GM12878 (cell line): ENCODE results near the gene LTBP4. TPM values are rescaled to one million over a fixed set of nuclear protein-coding genes. Genes with fewer than 3 reads are reported as not detected.

ENCODE experiments used
- ATF7 ChIP-seq: fragments of 450-650 bp; IDR thresholded peaks from 2 replicates; pipeline ENCODE4 v1.6.1; 2016; ENCODE audit warnings: low read depth, mild to moderate bottlenecking
- BACH1 ChIP-seq: fragments of 450-650 bp; IDR thresholded peaks from 2 replicates; pipeline ENCODE4 v1.6.1; 2017; ENCODE audit warnings: mild to moderate bottlenecking, borderline replicate concordance
- CREB1 ChIP-seq: IDR thresholded peaks from 2 replicates; pipeline ENCODE4 v1.6.1; 2012; ENCODE audit warnings: low read depth, mild to moderate bottlenecking, inconsistent platforms
- CUX1 ChIP-seq: IDR thresholded peaks from 2 replicates; pipeline ENCODE4 v1.6.1; 2012; ENCODE audit warnings: improper control_type of control experiment, low read depth, low read length; ENCODE audit not compliant: insufficient replicate concordance
- FOXM1 ChIP-seq: IDR thresholded peaks from 2 replicates; pipeline ENCODE4 v1.6.1; 2012; ENCODE audit warnings: low read depth, mild to moderate bottlenecking, inconsistent platforms, low read length, moderate library complexity
- KLF5 ChIP-seq: fragments of 450-650 bp; IDR thresholded peaks from 2 replicates; pipeline ENCODE4 v1.6.1; 2014; ENCODE audit warnings: mild to moderate bottlenecking; ENCODE audit not compliant: partially characterized antibody
- MXI1 ChIP-seq: fragments of 150-350 bp; IDR thresholded peaks from 2 replicates; pipeline ENCODE4 v1.6.1; 2011; ENCODE audit warnings: low read depth, mild to moderate bottlenecking, inconsistent platforms, low read length, improper control_type of control experiment
- NR2F1 ChIP-seq: fragments of 450-650 bp; conservative IDR thresholded peaks from 2 replicates; pipeline ENCODE4 v1.6.1; 2017; ENCODE audit warnings: mild to moderate bottlenecking
- PML ChIP-seq: IDR thresholded peaks from 2 replicates; pipeline ENCODE4 v1.6.1; 2012; ENCODE audit warnings: low read length, inconsistent platforms
- POLR2AphosphoS2 ChIP-seq: IDR thresholded peaks from 2 replicates; pipeline ENCODE4 v1.6.1; 2011; ENCODE audit warnings: low read depth, mild to moderate bottlenecking, low read length, improper control_type of control experiment, moderate library complexity
- PRDM15 ChIP-seq: fragments of 450-650 bp; formaldehyde crosslinking; IDR thresholded peaks from 2 replicates; pipeline ENCODE4 v1.4.0; 2020; ENCODE audit warnings: mild to moderate bottlenecking, moderate library complexity
- SMC3 ChIP-seq: IDR thresholded peaks from 2 replicates; pipeline ENCODE4 v1.6.1; 2011; ENCODE audit warnings: low read length, improper control_type of control experiment, borderline replicate concordance
- SP1 ChIP-seq: IDR thresholded peaks from one replicate; pipeline ENCODE4 v1.6.1; 2011; ENCODE audit warnings: low read depth, low read length
- SREBF2 ChIP-seq: IDR thresholded peaks from 2 replicates; pipeline ENCODE4 v1.6.1; 2012; ENCODE audit warnings: mild to moderate bottlenecking, low read length
- SUZ12 ChIP-seq: fragments of 200-600 bp; sonication (generic); IDR thresholded peaks from one replicate; pipeline ENCODE4 v1.6.1; 2018; ENCODE audit warnings: antibody characterized with exemption, mild to moderate bottlenecking; ENCODE audit not compliant: unreplicated experiment
- ZBED1 ChIP-seq: IDR thresholded peaks from 2 replicates; pipeline ENCODE4 v1.6.1; 2016; ENCODE audit warnings: borderline replicate concordance
- ZNF274 ChIP-seq: IDR thresholded peaks from one replicate; pipeline ENCODE4 v1.8.0; 2011; ENCODE audit not compliant: insufficient read length, insufficient read depth
- polyA plus RNA-seq, 11 experiments: library from polyadenylated mRNA; depleted of rRNA in 4 of 11; unstranded in 6 of 11; stranded (reverse) in 5 of 11; fragments of >200 nt; fragmentation: Nextera tagmentation in 4 of 11; fragmentation: Illumina TruSeq in 1 of 11; extraction: Ambion mirVana in 4 of 11; extraction: Trizol in 1 of 11; gene quantifications; 1 replicate in 1 of 11; 2 replicates in 10 of 11; pipeline versions ENCODE4 v1.2.1 to v1.2.3, GENCODE V29; 2011 to 2016; ENCODE audit warnings: inconsistent platforms in 2 of 11, missing spikeins in 2 of 11, low read depth in 1 of 11
- total RNA-seq, 4 experiments: library from RNA; depleted of rRNA in 3 of 4; stranded (reverse); fragments of >200 nt in 3 of 4; fragmentation: Illumina TruSeq in 1 of 4; extraction: Trizol in 1 of 4; gene quantifications; 2 replicates each; pipeline versions ENCODE4 v1.2.1 to v1.2.3, GENCODE V29; 2013 to 2021
- TF ChIP-seq, protein P1 (sequence below): fragments of 450-650 bp; IDR thresholded peaks from 2 replicates; pipeline ENCODE4 v1.6.1; 2017; ENCODE audit warnings: mild to moderate bottlenecking, low read depth, inconsistent platforms; ENCODE audit not compliant: poor library complexity, severe bottlenecking

Gene LTBP4
- total and polyA plus RNA-seq, 10 of the 15 experiments (the other 5 are each of a cell fraction or from before 2014, with no cell fraction given) = 0.09 to 34.6 (median 8.5) TPM; not detected in 1

DNA sequence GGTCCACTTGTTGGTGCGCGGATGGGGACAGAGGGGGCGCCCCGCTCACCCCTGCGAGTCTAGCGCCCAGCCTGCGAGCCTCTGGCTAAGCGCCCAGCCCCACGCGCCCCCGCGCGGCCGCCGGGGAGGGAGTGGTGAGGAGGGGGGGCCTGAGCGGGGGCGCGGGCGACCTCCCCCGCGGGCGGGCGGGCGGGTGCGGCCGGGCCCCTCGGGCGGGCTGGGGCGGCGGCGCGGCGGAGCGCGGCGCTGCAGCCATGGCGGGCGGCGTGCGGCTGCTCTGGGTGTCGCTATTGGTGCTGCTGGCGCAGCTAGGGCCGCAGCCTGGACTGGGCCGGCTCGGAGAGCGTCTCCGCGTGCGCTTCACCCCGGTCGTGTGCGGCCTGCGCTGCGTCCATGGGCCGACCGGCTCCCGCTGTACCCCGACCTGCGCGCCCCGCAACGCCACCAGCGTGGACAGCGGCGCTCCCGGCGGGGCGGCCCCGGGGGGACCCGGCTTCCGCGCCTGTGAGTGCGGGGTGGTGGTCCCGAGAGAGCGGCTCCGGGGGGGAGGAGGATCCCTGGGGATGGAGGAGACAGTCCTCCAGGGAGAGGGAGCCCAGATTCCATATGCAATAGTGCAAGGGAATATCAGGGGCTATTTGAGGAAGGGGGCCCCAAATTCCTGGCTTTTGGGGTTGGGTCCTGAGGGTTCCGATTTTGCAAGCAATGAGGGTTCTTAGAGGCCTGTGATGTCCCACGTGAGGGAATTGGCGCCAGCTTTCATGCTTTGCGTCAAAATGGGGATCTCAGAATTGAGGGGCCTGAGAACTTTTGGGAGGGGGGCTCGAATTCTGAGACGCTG is at the start of gene LTBP4 (continued):
- TF ChIP-seq PRDM15 (CRISPR knock-in tag) = no peak
- no peak for TF ChIP-seq NR2F1
- no peak for TF ChIP-seq KLF5
- no peak for TF ChIP-seq FOXM1
- TF ChIP-seq BACH1 = no peak
- peak; percentile 89 for TF ChIP-seq SUZ12
- no peak for TF ChIP-seq PML
- TF ChIP-seq CREB1 = no peak
- no peak for TF ChIP-seq MXI1
- no peak for TF ChIP-seq SREBF2
- TF ChIP-seq POLR2AphosphoS2 = no peak
- no peak for TF ChIP-seq ZNF274
- TF ChIP-seq SP1 = no peak
- TF ChIP-seq SMC3 = no peak
- no peak for TF ChIP-seq ATF7
- TF ChIP-seq, protein P1, sequence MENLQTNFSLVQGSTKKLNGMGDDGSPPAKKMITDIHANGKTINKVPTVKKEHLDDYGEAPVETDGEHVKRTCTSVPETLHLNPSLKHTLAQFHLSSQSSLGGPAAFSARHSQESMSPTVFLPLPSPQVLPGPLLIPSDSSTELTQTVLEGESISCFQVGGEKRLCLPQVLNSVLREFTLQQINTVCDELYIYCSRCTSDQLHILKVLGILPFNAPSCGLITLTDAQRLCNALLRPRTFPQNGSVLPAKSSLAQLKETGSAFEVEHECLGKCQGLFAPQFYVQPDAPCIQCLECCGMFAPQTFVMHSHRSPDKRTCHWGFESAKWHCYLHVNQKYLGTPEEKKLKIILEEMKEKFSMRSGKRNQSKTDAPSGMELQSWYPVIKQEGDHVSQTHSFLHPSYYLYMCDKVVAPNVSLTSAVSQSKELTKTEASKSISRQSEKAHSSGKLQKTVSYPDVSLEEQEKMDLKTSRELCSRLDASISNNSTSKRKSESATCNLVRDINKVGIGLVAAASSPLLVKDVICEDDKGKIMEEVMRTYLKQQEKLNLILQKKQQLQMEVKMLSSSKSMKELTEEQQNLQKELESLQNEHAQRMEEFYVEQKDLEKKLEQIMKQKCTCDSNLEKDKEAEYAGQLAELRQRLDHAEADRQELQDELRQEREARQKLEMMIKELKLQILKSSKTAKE = no peak
- no peak for TF ChIP-seq CUX1
- no peak for TF ChIP-seq ZBED1
- TF ChIP-seq, all 136 proteins: peak for 5
